Brain microvascular endothelial cell (primary cell): ENCODE data around the gene NDUFA8.

Experiments
- DNase-seq: peaks from one replicate; pipeline ENCODE4 v3.0.0-alpha.2; 2020
- H3K27ac ChIP-seq: fragments of 250-450 bp; sonication (Bioruptor Pico); 2 replicates; pipeline ENCODE4 v1.5.1; 2020; ENCODE audit warnings: mild to moderate bottlenecking, moderate library complexity
- H3K27me3 ChIP-seq: fragments of 250-450 bp; sonication (Bioruptor Pico); replicated peaks from 2 replicates; pipeline ENCODE4 v1.5.1; 2020; ENCODE audit warnings: mild to moderate bottlenecking
- H3K36me3 ChIP-seq: fragments of 250-450 bp; sonication (Bioruptor Pico); replicated peaks from 2 replicates; pipeline ENCODE4 v1.5.1; 2020; ENCODE audit warnings: mild to moderate bottlenecking
- H3K4me3 ChIP-seq: 2 replicates; pipeline ENCODE4 v1.5.1; 2011; ENCODE audit warnings: low read depth, mild to moderate bottlenecking, control low read depth, low read length, moderate library complexity
- CTCF ChIP-seq: IDR thresholded peaks from 2 replicates; pipeline ENCODE4 v1.5.1; 2011; ENCODE audit warnings: low read depth, mild to moderate bottlenecking, moderate library complexity, low read length, control low read depth, inconsistent platforms; ENCODE audit errors: missing control alignments
- in situ Hi-C: cut with HindIII; loops from 2 replicates; pipeline ENCODE4 v1.10.0; 2017; ENCODE audit warnings: low sequenced_read_pairs, low pct_ligation_motif_present

The NDUFA8 gene

GRCh38 chr9:122155796-122156195, 3.8 kb downstream of the NDUFA8 start:
- H3K27ac ChIP-seq, result no peak overlapping the region
- H3K36me3 ChIP-seq, result no peaks in the 10 kb centered on the region
- in situ Hi-C loops, result no loop called here
- H3K4me3 ChIP-seq, result no peak overlapping the region
- no peak for DNase-seq
- no peak for TF ChIP-seq CTCF
- H3K27me3 ChIP-seq, result no peaks in the 10 kb centered on the region

GRCh38 chr9:122151267-122151828, 8.2 kb downstream of the NDUFA8 start:
- in situ Hi-C loops, result no loop called here
- no peak for TF ChIP-seq CTCF
- DNase-seq, result no peak
- Histone ChIP-seq H3K27ac (no peak overlapping the region), H3K4me3 (no peak overlapping the region), H3K36me3 (peaks cover 11% of the 10 kb centered on the region), H3K27me3 (no peaks in the 10 kb centered on the region)

GRCh38 chr9:122145592-122145863, 14.1 kb downstream of the NDUFA8 start:
- in situ Hi-C loops, result no loop called here
- Histone ChIP-seq H3K27ac (no peak overlapping the region), H3K36me3 (peaks cover 29% of the 10 kb centered on the region), H3K4me3 (no peak overlapping the region), H3K27me3 (no peaks in the 10 kb centered on the region)
- no peak for DNase-seq
- no peak for TF ChIP-seq CTCF

GRCh38 chr9:122144836-122145591, 14.6 kb downstream of the NDUFA8 start:
- H3K27ac ChIP-seq, result no peak overlapping the region
- peak; percentile 70 for TF ChIP-seq CTCF
- H3K27me3 ChIP-seq, result no peaks in the 10 kb centered on the region
- H3K4me3 ChIP-seq, result no peak overlapping the region
- in situ Hi-C loops, result no loop called here
- peaks cover 29% of the 10 kb centered on the region for H3K36me3 ChIP-seq
- DNase-seq, result peak; percentile 12

GRCh38 chr9:122143876-122144405, 15.6 kb downstream of the NDUFA8 start:
- Histone ChIP-seq H3K27ac (no peak overlapping the region), H3K36me3 (peaks cover 29% of the 10 kb centered on the region), H3K27me3 (no peaks in the 10 kb centered on the region), H3K4me3 (no peak overlapping the region)
- DNase-seq, result no peak
- in situ Hi-C loops, result no loop called here
- no peak for TF ChIP-seq CTCF

GRCh38 chr9:122143296-122143695, 16.3 kb downstream of the NDUFA8 start:
- H3K27me3 ChIP-seq, result no peaks in the 10 kb centered on the region
- in situ Hi-C loops, result no loop called here
- TF ChIP-seq CTCF, result no peak
- no peak overlapping the region for H3K27ac ChIP-seq
- H3K4me3 ChIP-seq, result no peak overlapping the region
- no peak for DNase-seq
- H3K36me3 ChIP-seq, result peaks cover 29% of the 10 kb centered on the region
